WTC11 (cell line): ENCODE data around the gene RAB3IP. TPM values are rescaled to one million over a fixed set of nuclear protein-coding genes. Genes with fewer than 3 reads are reported as not detected.

Experiments
- ATAC-seq: fragments of 200-7000 bp; cut with Tn5 transposase; 2 replicates; pipeline ENCODE4 v1.10.0; 2021; ENCODE audit warnings: mild to moderate bottlenecking, moderate library complexity
- Bru-seq: library from RNA; stranded (reverse); fragments of 400-500 nt; gene quantifications from one replicate; lab custom pipeline; 2021; lab: Mats Ljungman, UMichigan
- CTCF ChIA-PET: fragments of 300-600 bp; sonication (Branson Sonifier 250); formaldehyde crosslinking; loops from one replicate; lab custom pipeline; 2021; ENCODE audit warnings: antibody characterized with exemption; lab: Charles Lee
- POLR2A ChIA-PET: fragments of 350-600 bp; sonication (Branson Sonifier 250); formaldehyde crosslinking; loops from one replicate; lab custom pipeline; 2021; ENCODE audit warnings: antibody characterized with exemption; lab: Charles Lee
- DNase-seq: peaks from one replicate; pipeline ENCODE4 v3.0.0; 2021; ENCODE audit warnings: low spot score
- H3K27ac Mint-ChIP-seq: 2 replicates; pipeline ENCODE4 v1.8.0; 2021; ENCODE audit warnings: mixed read lengths
- H3K27me3 Mint-ChIP-seq: 2 replicates; pipeline ENCODE4 v1.8.0; 2021; ENCODE audit warnings: low read depth, mild to moderate bottlenecking, moderate library complexity, mixed read lengths
- H3K36me3 Mint-ChIP-seq: 2 replicates; pipeline ENCODE4 v1.8.0; 2021; ENCODE audit warnings: mixed read lengths
- H3K4me1 Mint-ChIP-seq: 2 replicates; pipeline ENCODE4 v1.8.0; 2022; ENCODE audit warnings: mixed read lengths
- H3K4me3 Mint-ChIP-seq: 2 replicates; pipeline ENCODE4 v1.8.0; 2021; ENCODE audit warnings: mild to moderate bottlenecking, moderate library complexity, mixed read lengths
- H3K9me3 Mint-ChIP-seq: 2 replicates; pipeline ENCODE4 v1.8.0; 2021; ENCODE audit warnings: mixed read lengths
- ARID4B ChIP-seq: sonication (generic); formaldehyde crosslinking; IDR thresholded peaks from 2 replicates; pipeline ENCODE4 v1.8.0; 2023; ENCODE audit warnings: missing genetic modification reagents, mild to moderate bottlenecking, borderline replicate concordance
- CTCF ChIP-seq: fragments of 200-600 bp; IDR thresholded peaks from 2 replicates; pipeline ENCODE4 v1.8.0; 2022; ENCODE audit warnings: antibody characterized with exemption
- E2F1 ChIP-seq: sonication (generic); formaldehyde crosslinking; IDR thresholded peaks from 2 replicates; pipeline ENCODE4 v1.8.0; 2022; ENCODE audit warnings: mild to moderate bottlenecking, missing genetic modification reagents
- ETV6 ChIP-seq: sonication (generic); formaldehyde crosslinking; IDR thresholded peaks from 2 replicates; pipeline ENCODE4 v1.8.1; 2022; ENCODE audit warnings: mild to moderate bottlenecking, missing genetic modification reagents
- FOXP4 ChIP-seq: sonication (generic); formaldehyde crosslinking; IDR thresholded peaks from 2 replicates; pipeline ENCODE4 v1.8.0; 2022; ENCODE audit warnings: mild to moderate bottlenecking, missing genetic modification reagents
- HMGXB4 ChIP-seq: sonication (generic); formaldehyde crosslinking; IDR thresholded peaks from 2 replicates; pipeline ENCODE4 v1.8.1; 2023; ENCODE audit warnings: mild to moderate bottlenecking, moderate library complexity, missing genetic modification reagents
- KAT7 ChIP-seq: sonication (generic); formaldehyde crosslinking; IDR thresholded peaks from 2 replicates; pipeline ENCODE4 v1.8.1; 2023; ENCODE audit warnings: missing genetic modification reagents, mild to moderate bottlenecking, borderline replicate concordance
- MAX ChIP-seq: sonication (generic); formaldehyde crosslinking; IDR thresholded peaks from 2 replicates; pipeline ENCODE4 v1.8.0; 2022; ENCODE audit warnings: mild to moderate bottlenecking, missing genetic modification reagents
- MYBL2 ChIP-seq: sonication (generic); formaldehyde crosslinking; IDR thresholded peaks from 2 replicates; pipeline ENCODE4 v1.8.1; 2023; ENCODE audit warnings: mild to moderate bottlenecking, moderate library complexity, missing genetic modification reagents
- NFATC4 ChIP-seq: fragments of 250-450 bp; sonication (Bioruptor Pico); IDR thresholded peaks from 2 replicates; pipeline ENCODE4 v1.9.0; 2021; ENCODE audit warnings: mild to moderate bottlenecking
- RELA ChIP-seq: sonication (generic); formaldehyde crosslinking; IDR thresholded peaks from 2 replicates; pipeline ENCODE4 v1.8.1; 2022; ENCODE audit warnings: missing genetic modification reagents, mild to moderate bottlenecking, borderline replicate concordance
- RORB ChIP-seq: fragments of 250-450 bp; sonication (Bioruptor Pico); IDR thresholded peaks from 2 replicates; pipeline ENCODE4 v1.9.0; 2021; ENCODE audit warnings: mild to moderate bottlenecking
- SMAD3 ChIP-seq: sonication (generic); formaldehyde crosslinking; IDR thresholded peaks from 2 replicates; pipeline ENCODE4 v1.8.0; 2022; ENCODE audit warnings: missing genetic modification reagents, mild to moderate bottlenecking, borderline replicate concordance
- SOX15 ChIP-seq: fragments of 250-450 bp; sonication (Bioruptor Pico); IDR thresholded peaks from 2 replicates; pipeline ENCODE4 v1.9.0; 2021; ENCODE audit warnings: mild to moderate bottlenecking
- TEAD1 ChIP-seq: sonication (generic); formaldehyde crosslinking; IDR thresholded peaks from 2 replicates; pipeline ENCODE4 v1.8.0; 2022; ENCODE audit warnings: mild to moderate bottlenecking, missing genetic modification reagents
- TP53 ChIP-seq: sonication (generic); formaldehyde crosslinking; IDR thresholded peaks from 2 replicates; pipeline ENCODE4 v1.8.1; 2023; ENCODE audit warnings: mild to moderate bottlenecking, missing genetic modification reagents
- ZBTB21 ChIP-seq: sonication (generic); formaldehyde crosslinking; IDR thresholded peaks from 2 replicates; pipeline ENCODE4 v1.8.1; 2023; ENCODE audit warnings: mild to moderate bottlenecking, missing genetic modification reagents, borderline replicate concordance
- ZBTB43 ChIP-seq: sonication (generic); formaldehyde crosslinking; IDR thresholded peaks from 2 replicates; pipeline ENCODE4 v1.8.1; 2023; ENCODE audit warnings: mild to moderate bottlenecking, missing genetic modification reagents
- ZNF232 ChIP-seq: sonication (generic); formaldehyde crosslinking; IDR thresholded peaks from 2 replicates; pipeline ENCODE4 v1.8.0; 2022; ENCODE audit warnings: mild to moderate bottlenecking, missing genetic modification reagents
- ZNF317 ChIP-seq: sonication (generic); formaldehyde crosslinking; IDR thresholded peaks from 2 replicates; pipeline ENCODE4 v1.8.1; 2023; ENCODE audit warnings: low read depth, mild to moderate bottlenecking, moderate library complexity, missing genetic modification reagents, borderline replicate concordance
- ZNF423 ChIP-seq: fragments of 250-450 bp; sonication (Bioruptor Pico); IDR thresholded peaks from 2 replicates; pipeline ENCODE4 v2.1.2; 2022; ENCODE audit warnings: mild to moderate bottlenecking, moderate library complexity
- long read RNA-seq, 3 experiments: library from RNA in 1 of 3; library from capped mRNA in 1 of 3; library from polyadenylated mRNA in 1 of 3; unstranded in 2 of 3; stranded (forward) in 1 of 3; transcript quantifications; one replicate each; pipeline ENCODE4 v2.0.0, GENCODE V29; 2021
- total RNA-seq: library from RNA; stranded (reverse); gene quantifications from 3 replicates; pipeline ENCODE4 v1.2.3, GENCODE V29; 2021

Gene RAB3IP
- total RNA-seq (42.8 to 47.2 TPM (median 43.4 TPM) in 3 replicates), Bru-seq, nascent RNA (percentile 81 among the genes with signal in this experiment)
- long read RNA-seq, experiment 1, full-length matches to known transcripts, result 66 of 97 reads
- long read RNA-seq, experiment 1, partial matches to known transcripts, result 14 of 97 reads
- long read RNA-seq, experiment 1, other reads (novel, unspliced or antisense), result 17 of 97 reads
- long read RNA-seq, experiment 2, full-length matches to known transcripts, result 24 of 42 reads
- long read RNA-seq, experiment 2, partial matches to known transcripts, result 11 of 42 reads
- long read RNA-seq, experiment 2, other reads (novel, unspliced or antisense), result 7 of 42 reads
- long read RNA-seq, experiment 3, transcript RAB3IP-215 (9 exons, 2,840 nt), result minor isoform, 10 of 78 reads
- long read RNA-seq, experiment 3, transcript RAB3IP-201 (11 exons, 3,690 nt), result major isoform, 42 of 78 reads
- long read RNA-seq, experiment 3, partial matches to known transcripts, result 2 of 78 reads
- long read RNA-seq, experiment 3, other reads (novel, unspliced or antisense), result 18 of 78 reads

GRCh38 chr12:69738351-69739286, at the start of gene RAB3IP:
RAB3IP (plus strand) TSS chr12:69738860; CDS start chr12:69755409, 16,549 bp downstream.
- Mint-ChIP-seq H3K4me1 (peaks cover 28% of the 10 kb centered on the region), H3K27ac (peak within 1 kb of the TSS; percentile 93), H3K36me3 (no peaks in the 10 kb centered on the region), H3K4me3 (peak within 1 kb of the TSS; percentile 87), H3K27me3 (peaks cover 38% of the 10 kb centered on the region), H3K9me3 (no peaks in the 10 kb centered on the region)
- peak; percentile 90 for DNase-seq
- POLR2A ChIA-PET, result no interaction called here
- CTCF ChIA-PET, result interaction anchor here (0.5 to 1.8 kb wide), 13 partner anchors 9 to 986 kb away, joined by 3 to 8 read pairs (median 4); no protein-coding TSS in a partner anchor
- peak; percentile 89 for ATAC-seq
- TF ChIP-seq MAX (CRISPR knock-in tag) (0 out of 2 replicates have a peak, but pooled peaks have one; percentile 20), TP53 (CRISPR knock-in tag) (peak; percentile 53; the same call in 1 of the 2 replicates), E2F1 (CRISPR knock-in tag) (no peak), RORB (no peak), ARID4B (CRISPR knock-in tag) (no peak), SOX15 (CRISPR knock-in tag) (no peak), TEAD1 (CRISPR knock-in tag) (no peak), ZNF317 (CRISPR knock-in tag) (peak; percentile 47; the same call in 1 of the 2 replicates), SMAD3 (CRISPR knock-in tag) (0 out of 2 replicates have a peak, but pooled peaks have one; percentile 25), HMGXB4 (CRISPR knock-in tag) (peak; percentile 92), RELA (CRISPR knock-in tag) (no peak), ZNF423 (peak; percentile 70), CTCF (peak; percentile 79), KAT7 (CRISPR knock-in tag) (peak; percentile 85; the same call in 1 of the 2 replicates), MYBL2 (CRISPR knock-in tag) (no peak), NFATC4 (CRISPR knock-in tag) (no peak), FOXP4 (CRISPR knock-in tag) (0 out of 2 replicates have a peak, but pooled peaks have one; percentile 59), ZBTB21 (CRISPR knock-in tag) (0 out of 2 replicates have a peak, but pooled peaks have one; percentile 18), ZNF232 (CRISPR knock-in tag) (peak; percentile 77; the same call in 1 of the 2 replicates), ETV6 (CRISPR knock-in tag) (peak; percentile 66; the same call in 1 of the 2 replicates), ZBTB43 (0 out of 2 replicates have a peak, but pooled peaks have one; percentile 9)
